Heart left ventricle (tissue), 16 donors: Measurements from ENCODE around the gene SIGLEC12. TPM values are rescaled to one million over a fixed set of nuclear protein-coding genes. Genes with fewer than 3 reads are reported as not detected.
A peak's percentile ranks its signal among the peaks of the same experiment; 100 is the strongest.

ENCODE experiments used
- ATAC-seq, 4 donors: fragments of 200-7000 bp; cut with Tn5 transposase; one replicate each; pipeline ENCODE4 v1.9.1; 2020 to 2022; ENCODE audit warnings: moderate library complexity in 4 of 4, mild to moderate bottlenecking in 3 of 4, moderate number of reproducible peaks in 1 of 4
- DNase-seq, 5 donors: peaks; one replicate each; pipeline ENCODE4 v3.0.0-alpha.2; 2020
- H3K27ac ChIP-seq, 12 donors: fragments of 200-600 bp; sonication (generic) in 4 of 12; one replicate each; pipeline versions ENCODE4 v1.5.0 to v1.8.0; 2016 to 2022; ENCODE audit warnings: mild to moderate bottlenecking in 2 of 12
- H3K27me3 ChIP-seq, 9 donors: fragments of 200-600 bp; sonication (generic) in 2 of 9; one replicate each; pipeline versions ENCODE4 v1.5.1 to v1.8.0; 2016 to 2022; ENCODE audit warnings: mild to moderate bottlenecking in 3 of 9
- H3K36me3 ChIP-seq, 9 donors: fragments of 200-600 bp; sonication (generic) in 2 of 9; one replicate each; pipeline versions ENCODE4 v1.5.0 to v1.8.0; 2018 to 2022; ENCODE audit warnings: mild to moderate bottlenecking in 2 of 9
- H3K4me1 ChIP-seq, 12 donors: fragments of 200-600 bp; sonication (generic) in 4 of 12; one replicate each; pipeline versions ENCODE4 v1.5.0 to v1.8.0; 2016 to 2022; ENCODE audit warnings: mild to moderate bottlenecking in 3 of 12
- H3K4me3 ChIP-seq, 12 donors: fragments of 200-600 bp; sonication (generic) in 4 of 12; one replicate each; pipeline versions ENCODE4 v1.5.0 to v1.8.0; 2017 to 2022; ENCODE audit warnings: mild to moderate bottlenecking in 9 of 12, moderate library complexity in 4 of 12
- H3K9me3 ChIP-seq, 12 donors: fragments of 200-600 bp; sonication (generic) in 4 of 12; one replicate each; pipeline versions ENCODE4 v1.5.0 to v1.8.0; 2016 to 2022; ENCODE audit warnings: mild to moderate bottlenecking in 1 of 12
- POLR2A ChIP-seq, 2 donors: fragments of 450-650 bp; IDR thresholded peaks; one replicate each; pipeline ENCODE4 v1.6.1; 2017; ENCODE audit warnings: antibody characterized with exemption in 2 of 2, mild to moderate bottlenecking in 2 of 2, moderate library complexity in 2 of 2
- WGBS, 4 donors: extraction: QIAGEN DNeasy Blood & Tissue Kit in 2 of 4; methylation state at CpG; one replicate each; pipeline versions ENCODE4 v1.1.5 to v1.1.7; 2013 to 2018; 5-methylcytosine and 5-hydroxymethylcytosine counted together
- intact Hi-C, 10 donors: fragments of 100-400 bp; cut with DNase I; formaldehyde crosslinking; loops; one replicate each; pipeline versions ENCODE4 v1.11.1 to v1.14.2; 2022
- polyA plus RNA-seq, 2 donors: library from polyadenylated mRNA; stranded (reverse); fragments of 200-250 nt; gene quantifications; one replicate each; pipeline ENCODE4 v1.2.3, GENCODE V29; 2013
- total RNA-seq, 9 donors: library from RNA; depleted of rRNA in 2 of 9; stranded (reverse); fragments of >200 nt in 2 of 9; fragmentation: NEBNext Ultra II Directional in 3 of 9; extraction: Animal tissue kit (Norgen Biotek cat#: 25700) in 3 of 9; gene quantifications; one replicate each; pipeline versions ENCODE4 v1.1.0 to v1.2.4, GENCODE V29; 2016 to 2023
- TF ChIP-seq, protein P1 (sequence below), 12 donors: fragments of 200-600 bp; sonication (generic) in 4 of 12; IDR thresholded peaks; one replicate each; pipeline versions ENCODE4 v1.5.0 to v1.8.0; 2018 to 2022; ENCODE audit warnings: antibody characterized with exemption in 12 of 12, mild to moderate bottlenecking in 5 of 12
- donor health status: ischemic (EF 13 %, LVEDD 7.1; RV severe dilation, severe dysfunction).
- donor health status: healthy with polysubstance abuse.
- donor health status: DM: no; HTN: yes; CAD: no.
- donor health status: DM: no; HTN: no; CAD: no.
- donor health status: ischemic (EF 25% LVEDD 6.9; RV normal size, moderate dysfunction).
- donor health status: ischemic (EF 25% LVEDD 5.7; RV mildly dilated, moderate dysfunction).
- donor health status: healthy.
- donor health status: DM: yes; HTN: yes; CAD: no.
- donor health status: ischemic (EF 35%, LVEDD 5.7; RV mildly dilated, moderate dysfunction).
- donor health status: nonischemic (EF 11% LVEDD 7.7; RV severe dilation, severe dysfunction).
- donor health status: DM: yes; HTN: yes; CAD: no.
- donor health status: PGD.
- donor health status: ischemic (EF 29% LVEDD 5.4; RV normal size, mild dysfunction).
- donor health status: nonischemic (EF 23%, LVEDD 6.1; RV moderate dilation, normal function).

SIGLEC12 gene
- total and polyA plus RNA-seq, 11 donors = 0.15 to 0.43 (median 0.21) TPM; not detected in 6

DNA sequence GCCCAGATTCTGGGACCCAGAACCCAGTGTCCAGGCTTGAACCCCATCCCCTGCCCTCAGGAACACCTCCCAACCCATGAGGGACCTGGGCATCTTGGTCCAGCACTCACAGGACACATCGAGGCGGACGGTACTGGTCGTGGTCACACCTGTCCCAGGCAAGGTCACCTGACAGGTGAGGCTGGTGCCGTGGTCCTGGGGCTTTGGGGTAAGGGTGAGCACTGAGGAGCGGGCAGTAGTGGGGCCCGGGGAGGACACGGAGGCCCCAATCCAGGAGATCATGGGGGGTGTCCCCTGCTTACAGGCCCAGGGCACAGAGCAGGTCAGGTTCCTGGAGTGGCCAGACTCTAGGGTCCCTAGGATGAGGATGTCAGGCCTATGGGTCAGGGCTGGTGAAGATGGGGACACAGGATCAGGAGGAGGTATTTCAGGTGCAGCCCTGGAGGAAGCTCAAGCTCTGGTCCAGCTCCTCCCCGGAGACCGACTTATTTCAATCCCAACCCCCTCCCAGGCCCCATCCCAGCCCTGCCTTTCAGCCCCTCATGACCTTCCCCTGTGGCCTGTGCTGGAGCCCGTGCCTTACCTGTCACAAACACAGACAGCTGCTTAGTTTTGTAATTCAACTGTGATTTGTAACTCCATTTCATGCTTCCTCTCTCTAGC, 44.1 kb downstream of the SIGLEC12 start:
- DNase-seq (no peak), ATAC-seq (no peak)
- Histone ChIP-seq H3K4me3 (peak overlapping the region in 1 of 12 donors; percentile 30), H3K36me3 (no peaks in the 10 kb centered on the region), H3K27ac (peak overlapping the region in 1 of 12 donors; percentile 64), H3K9me3 (no peaks in the 10 kb centered on the region), H3K27me3 (peaks cover 0 to 58% (median 5%) of the 10 kb centered on the region in 9 donors), H3K4me1 (peaks cover 0 to 22% (median 0%) of the 10 kb centered on the region in 12 donors)
- no peak for TF ChIP-seq POLR2A (IDR thresholded peaks at IDR 0.05)
- TF ChIP-seq, protein P1, sequence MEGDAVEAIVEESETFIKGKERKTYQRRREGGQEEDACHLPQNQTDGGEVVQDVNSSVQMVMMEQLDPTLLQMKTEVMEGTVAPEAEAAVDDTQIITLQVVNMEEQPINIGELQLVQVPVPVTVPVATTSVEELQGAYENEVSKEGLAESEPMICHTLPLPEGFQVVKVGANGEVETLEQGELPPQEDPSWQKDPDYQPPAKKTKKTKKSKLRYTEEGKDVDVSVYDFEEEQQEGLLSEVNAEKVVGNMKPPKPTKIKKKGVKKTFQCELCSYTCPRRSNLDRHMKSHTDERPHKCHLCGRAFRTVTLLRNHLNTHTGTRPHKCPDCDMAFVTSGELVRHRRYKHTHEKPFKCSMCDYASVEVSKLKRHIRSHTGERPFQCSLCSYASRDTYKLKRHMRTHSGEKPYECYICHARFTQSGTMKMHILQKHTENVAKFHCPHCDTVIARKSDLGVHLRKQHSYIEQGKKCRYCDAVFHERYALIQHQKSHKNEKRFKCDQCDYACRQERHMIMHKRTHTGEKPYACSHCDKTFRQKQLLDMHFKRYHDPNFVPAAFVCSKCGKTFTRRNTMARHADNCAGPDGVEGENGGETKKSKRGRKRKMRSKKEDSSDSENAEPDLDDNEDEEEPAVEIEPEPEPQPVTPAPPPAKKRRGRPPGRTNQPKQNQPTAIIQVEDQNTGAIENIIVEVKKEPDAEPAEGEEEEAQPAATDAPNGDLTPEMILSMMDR (IDR thresholded peaks at IDR 0.05) = no peak
- intact Hi-C loops = no loop called here
- 75 to 82% (median 81%) methylated on average over 9 to 11 of the region's 11 CpGs for WGBS, 4 donors

DNA sequence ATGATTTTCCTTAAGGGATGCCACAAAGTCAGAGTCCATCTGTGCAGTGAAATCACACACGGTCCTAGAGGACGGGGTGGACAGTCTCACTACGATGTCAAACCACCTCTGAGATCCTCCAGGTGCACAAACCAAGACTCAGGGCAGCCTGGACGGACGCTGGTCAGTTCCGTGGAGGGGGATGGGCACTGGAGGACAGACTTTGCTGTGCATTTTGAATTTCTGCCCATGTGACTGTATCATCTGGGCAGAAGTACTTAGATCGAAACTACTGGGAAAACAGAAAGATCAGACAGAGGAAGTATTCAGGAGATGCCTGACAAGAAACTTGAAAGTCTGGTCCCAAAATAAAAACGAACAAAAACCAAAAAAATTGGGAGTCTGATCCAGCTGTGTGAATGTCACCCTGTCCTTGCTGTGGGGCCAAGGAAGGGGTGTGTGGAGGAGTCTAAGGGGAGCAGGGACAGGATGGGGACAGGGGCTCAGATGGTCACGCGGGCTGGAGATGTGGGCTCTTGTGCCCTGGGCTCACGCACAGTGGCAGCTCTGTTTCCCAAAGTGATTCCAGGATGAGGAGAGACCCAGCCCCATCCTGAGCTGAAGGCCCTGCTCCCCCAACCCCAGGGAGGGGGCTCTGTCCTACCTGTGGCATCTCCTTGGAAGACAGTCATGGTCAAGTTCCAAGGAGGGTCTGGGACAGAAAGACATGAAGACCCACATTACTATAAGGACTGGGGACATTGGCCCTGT, 44.9 kb downstream of the SIGLEC12 start:
- peaks cover 0 to 50% (median under 1%) of the 10 kb centered on the region in 9 donors for H3K27me3 ChIP-seq
- H3K27ac ChIP-seq = peak overlapping the region in 1 of 12 donors; percentile 64
- WGBS, 4 donors = 64 to 72% (median 66%) methylated on average over 11 of the region's 11 CpGs
- ATAC-seq (no peak), DNase-seq (no peak)
- intact Hi-C loops = no loop called here
- H3K4me3 ChIP-seq = peak overlapping the region in 1 of 12 donors; percentile 30
- no peaks in the 10 kb centered on the region for H3K9me3 ChIP-seq
- H3K4me1 ChIP-seq = peaks cover 0 to 14% (median 0%) of the 10 kb centered on the region in 12 donors
- TF ChIP-seq, protein P1 (IDR thresholded peaks at IDR 0.05) = no peak
- TF ChIP-seq POLR2A (IDR thresholded peaks at IDR 0.05) = no peak
- no peaks in the 10 kb centered on the region for H3K36me3 ChIP-seq

DNA sequence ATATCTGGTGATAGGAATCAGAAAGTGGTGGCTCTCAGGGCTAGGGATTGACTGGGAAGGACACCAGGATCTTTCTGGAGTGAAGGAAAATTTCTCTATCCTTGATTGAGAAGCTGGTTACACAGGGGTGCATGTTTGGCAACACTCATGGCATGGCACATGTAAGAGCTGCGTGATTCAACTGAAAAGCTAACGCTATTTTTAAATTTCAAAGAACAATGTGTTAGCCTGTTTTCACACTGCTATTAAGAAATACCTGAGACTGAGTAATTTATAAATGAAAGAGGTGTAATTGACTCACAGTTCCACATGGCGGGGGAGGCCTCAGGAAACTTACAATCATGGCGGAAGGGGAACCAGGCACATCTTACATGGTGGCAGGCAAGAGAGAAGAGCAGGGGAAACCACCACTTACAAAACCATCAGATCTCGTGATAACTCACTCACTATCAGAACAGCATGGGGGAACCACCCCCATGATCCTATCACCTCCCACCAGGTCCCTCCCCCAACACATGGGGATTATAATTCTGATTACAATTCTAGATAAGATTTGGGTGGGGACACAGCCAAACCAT, 50.8 kb downstream of the SIGLEC12 start:
- no peak for ATAC-seq
- no peaks in the 10 kb centered on the region for H3K36me3 ChIP-seq
- intact Hi-C loops = no loop called here
- H3K27ac ChIP-seq = no peak overlapping the region
- H3K27me3 ChIP-seq = peaks cover 0 to 18% (median 0%) of the 10 kb centered on the region in 9 donors
- H3K4me3 ChIP-seq = no peak overlapping the region
- no peaks in the 10 kb centered on the region for H3K4me1 ChIP-seq
- 79 to 88% (median 84%) methylated on average over 5 of the region's 5 CpGs for WGBS, 4 donors
- no peak for DNase-seq
- H3K9me3 ChIP-seq = no peaks in the 10 kb centered on the region
- TF ChIP-seq, protein P1 (IDR thresholded peaks at IDR 0.05) = no peak
- no peak for TF ChIP-seq POLR2A (IDR thresholded peaks at IDR 0.05)

DNA sequence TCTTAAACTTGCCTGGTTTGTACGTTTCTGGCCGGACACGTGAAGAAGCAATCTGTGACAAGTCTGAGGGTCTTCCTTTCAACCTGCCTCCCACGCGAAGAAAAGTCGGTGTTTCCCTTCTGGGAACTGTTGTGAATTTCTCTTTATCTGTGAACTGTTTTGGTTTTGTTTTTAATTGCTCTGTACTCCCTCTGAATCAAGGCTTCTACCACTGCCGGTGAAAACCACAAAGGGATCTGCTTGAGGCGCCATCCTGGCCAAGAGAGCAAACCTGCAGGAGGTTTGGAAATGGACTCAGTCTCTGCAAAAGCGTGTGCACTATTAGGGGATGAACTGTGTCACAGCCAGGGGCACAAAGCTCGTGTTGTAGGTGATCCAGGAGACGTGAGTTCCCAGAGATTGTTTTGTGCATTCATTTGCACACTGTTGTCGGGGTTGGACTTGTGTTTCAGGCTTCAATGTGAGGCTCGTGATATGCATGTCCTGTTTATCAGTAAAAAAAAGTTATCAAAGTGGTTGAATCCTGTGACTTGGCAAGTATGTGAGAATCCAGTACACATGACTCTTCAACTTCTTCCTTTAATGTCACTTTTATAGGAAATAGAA, 53.1 kb downstream of the SIGLEC12 start:
- DNase-seq = no peak
- Histone ChIP-seq H3K9me3 (no peaks in the 10 kb centered on the region), H3K36me3 (no peaks in the 10 kb centered on the region), H3K27me3 (peaks cover 0 to 9% (median 0%) of the 10 kb centered on the region in 9 donors), H3K4me3 (no peak overlapping the region), H3K27ac (no peak overlapping the region), H3K4me1 (no peaks in the 10 kb centered on the region)
- ATAC-seq = no peak
- 60 to 68% (median 63%) methylated on average over 13 of the region's 13 CpGs for WGBS, 4 donors
- TF ChIP-seq, protein P1 (IDR thresholded peaks at IDR 0.05) = no peak
- no peak for TF ChIP-seq POLR2A (IDR thresholded peaks at IDR 0.05)
- intact Hi-C loops = no loop called here
